ENCODE data around the gene C4orf50. TPM values are rescaled to one million over a fixed set of nuclear protein-coding genes. Genes with fewer than 3 reads are reported as not detected.

The C4orf50 gene
- total RNA-seq, 1 donor from 2014 or later: 0.12 TPM

DNA sequence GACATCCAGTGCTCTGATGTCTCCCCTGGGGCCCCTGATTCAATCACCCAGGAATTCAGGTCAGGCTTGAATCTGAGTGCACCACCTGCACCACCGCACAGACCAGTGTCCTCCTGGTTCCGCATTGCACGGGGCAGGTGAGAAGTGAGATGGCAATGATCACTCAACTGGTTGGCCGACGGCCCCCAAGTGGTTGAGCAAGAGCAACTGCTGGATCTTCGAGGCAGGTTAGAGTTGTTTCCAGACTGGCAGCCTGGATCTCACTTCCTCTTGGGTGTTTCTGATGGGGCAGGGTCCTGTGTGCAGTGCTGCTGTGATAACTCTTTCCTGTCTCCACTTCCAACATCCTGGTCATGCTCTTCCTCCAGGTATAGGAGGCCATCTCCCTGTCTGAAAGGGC, 50.4 kb downstream of the C4orf50 start:
- intact Hi-C loops (cut with DNase I): no loop called here
- no peaks in the 10 kb centered on the region for H3K4me1 ChIP-seq
- DNase-seq: peak; percentile 40
- no peak overlapping the region for H3K27ac ChIP-seq
- TF ChIP-seq, protein P1, sequence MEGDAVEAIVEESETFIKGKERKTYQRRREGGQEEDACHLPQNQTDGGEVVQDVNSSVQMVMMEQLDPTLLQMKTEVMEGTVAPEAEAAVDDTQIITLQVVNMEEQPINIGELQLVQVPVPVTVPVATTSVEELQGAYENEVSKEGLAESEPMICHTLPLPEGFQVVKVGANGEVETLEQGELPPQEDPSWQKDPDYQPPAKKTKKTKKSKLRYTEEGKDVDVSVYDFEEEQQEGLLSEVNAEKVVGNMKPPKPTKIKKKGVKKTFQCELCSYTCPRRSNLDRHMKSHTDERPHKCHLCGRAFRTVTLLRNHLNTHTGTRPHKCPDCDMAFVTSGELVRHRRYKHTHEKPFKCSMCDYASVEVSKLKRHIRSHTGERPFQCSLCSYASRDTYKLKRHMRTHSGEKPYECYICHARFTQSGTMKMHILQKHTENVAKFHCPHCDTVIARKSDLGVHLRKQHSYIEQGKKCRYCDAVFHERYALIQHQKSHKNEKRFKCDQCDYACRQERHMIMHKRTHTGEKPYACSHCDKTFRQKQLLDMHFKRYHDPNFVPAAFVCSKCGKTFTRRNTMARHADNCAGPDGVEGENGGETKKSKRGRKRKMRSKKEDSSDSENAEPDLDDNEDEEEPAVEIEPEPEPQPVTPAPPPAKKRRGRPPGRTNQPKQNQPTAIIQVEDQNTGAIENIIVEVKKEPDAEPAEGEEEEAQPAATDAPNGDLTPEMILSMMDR (IDR thresholded peaks at IDR 0.05): no peak
- H3K4me3 ChIP-seq: no peak overlapping the region
- peaks cover 4% of the 10 kb centered on the region for H3K27me3 ChIP-seq
- H3K36me3 ChIP-seq: no peaks in the 10 kb centered on the region
- H3K9me3 ChIP-seq: no peaks in the 10 kb centered on the region
- ATAC-seq: no peak

DNA sequence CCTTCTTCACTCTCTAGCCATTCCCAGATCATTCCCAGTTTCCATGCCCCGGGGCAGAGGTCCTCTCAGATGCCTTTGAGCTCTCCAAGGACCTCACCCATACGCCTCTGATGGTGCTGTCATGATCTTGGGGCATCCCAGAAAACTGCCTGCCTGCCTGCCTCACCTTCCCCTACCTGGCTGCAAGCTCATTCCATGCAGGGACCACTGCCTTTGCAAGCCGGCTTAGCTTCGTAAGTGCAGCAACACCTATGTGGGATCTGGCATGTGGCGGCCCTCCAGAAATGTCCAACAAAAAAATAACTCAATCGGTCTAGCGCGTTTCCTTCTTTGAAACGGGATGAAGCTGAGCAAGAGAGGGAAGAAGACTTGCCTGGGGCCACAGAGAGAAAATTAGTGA, 53.0 kb downstream of the C4orf50 start:
- H3K4me3 ChIP-seq: no peak overlapping the region

DNA sequence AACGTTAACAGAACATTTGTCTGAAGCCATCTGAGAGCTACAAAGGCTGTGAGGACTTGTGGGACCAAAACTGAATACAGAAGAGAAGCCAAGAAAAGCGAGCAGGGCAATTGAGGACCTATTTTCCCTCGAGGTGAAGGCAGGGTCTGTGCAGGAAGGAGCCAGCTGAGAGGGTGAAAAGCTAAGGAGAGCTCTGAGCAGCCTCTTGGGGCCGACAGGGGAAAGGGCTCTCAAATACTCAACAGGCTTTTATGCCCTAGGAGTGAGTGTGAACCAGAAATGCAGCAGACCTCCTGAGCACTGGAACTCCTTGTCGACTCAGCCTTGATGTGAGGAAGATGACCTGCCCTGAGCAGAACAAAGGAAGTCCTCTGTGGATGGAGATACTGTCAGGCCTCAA, 54.2 kb downstream of the C4orf50 start:
- intact Hi-C loops (cut with DNase I): no loop called here
- TF ChIP-seq, protein P1 (IDR thresholded peaks at IDR 0.05): no peak
- H3K4me3 ChIP-seq: no peak overlapping the region
- no peak overlapping the region for H3K27ac ChIP-seq
- no peaks in the 10 kb centered on the region for H3K9me3 ChIP-seq
- peaks cover 4% of the 10 kb centered on the region for H3K27me3 ChIP-seq
- no peaks in the 10 kb centered on the region for H3K4me1 ChIP-seq
- DNase-seq (no peak), ATAC-seq (no peak)
- H3K36me3 ChIP-seq: no peaks in the 10 kb centered on the region

More for the DNA sequence above, 53.0 kb downstream of the C4orf50 start:
- Histone ChIP-seq H3K27ac (no peak overlapping the region), H3K27me3 (peaks cover 4% of the 10 kb centered on the region), H3K4me1 (no peaks in the 10 kb centered on the region), H3K9me3 (no peaks in the 10 kb centered on the region), H3K36me3 (no peaks in the 10 kb centered on the region)
- intact Hi-C loops (cut with DNase I): no loop called here
- no peak for ATAC-seq
- TF ChIP-seq, protein P1 (IDR thresholded peaks at IDR 0.05): no peak
- DNase-seq: peak; percentile 39

DNA sequence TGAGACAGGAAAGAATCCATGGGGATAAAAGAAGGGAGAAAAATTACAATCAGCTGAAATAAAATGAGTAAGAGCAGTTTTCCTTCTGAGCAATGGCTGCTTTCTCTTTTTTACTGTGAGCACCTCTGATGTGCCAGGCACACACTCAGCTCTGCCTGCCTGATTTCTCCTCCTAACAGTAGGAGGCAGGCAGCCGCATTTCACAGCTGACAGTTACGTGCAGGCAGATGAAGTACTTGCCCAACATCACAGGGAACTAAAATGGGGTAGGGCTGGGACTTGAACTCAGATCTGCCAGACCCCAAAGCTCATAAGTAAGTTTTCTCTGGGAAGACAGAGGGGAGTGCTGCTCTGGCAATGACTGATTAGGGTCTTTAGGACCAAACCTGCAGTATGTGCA, 54.6 kb downstream of the C4orf50 start:
- Histone ChIP-seq H3K4me3 (no peak overlapping the region), H3K27me3 (peaks cover 4% of the 10 kb centered on the region), H3K36me3 (no peaks in the 10 kb centered on the region), H3K9me3 (no peaks in the 10 kb centered on the region), H3K27ac (no peak overlapping the region), H3K4me1 (no peaks in the 10 kb centered on the region)
- ATAC-seq (no peak), DNase-seq (peak; percentile 15)
- intact Hi-C loops (cut with DNase I): no loop called here
- TF ChIP-seq, protein P1 (IDR thresholded peaks at IDR 0.05): no peak

DNA sequence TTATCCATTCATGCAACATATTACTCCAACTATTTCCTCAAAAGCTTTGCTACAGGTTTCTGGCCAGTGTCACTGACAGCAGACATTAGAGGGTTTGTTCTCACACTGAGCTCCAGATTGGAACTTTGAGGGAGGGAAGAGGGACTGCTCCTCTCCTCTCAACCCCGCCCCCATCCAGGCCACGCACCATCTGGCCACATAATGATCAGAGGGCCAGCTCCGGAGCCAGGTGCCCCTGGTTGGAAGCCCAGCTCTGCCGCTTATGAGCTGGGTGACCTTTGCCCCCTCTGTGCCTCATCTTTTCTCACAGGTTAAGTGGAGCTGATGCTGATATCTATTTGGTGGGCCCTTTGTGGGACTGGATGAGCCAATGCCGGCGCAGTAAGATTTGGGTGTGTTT, 55.8 kb downstream of the C4orf50 start:
- Histone ChIP-seq H3K27ac (no peak overlapping the region), H3K4me3 (no peak overlapping the region), H3K36me3 (no peaks in the 10 kb centered on the region), H3K4me1 (no peaks in the 10 kb centered on the region), H3K9me3 (no peaks in the 10 kb centered on the region), H3K27me3 (peaks cover 4% of the 10 kb centered on the region)
- TF ChIP-seq, protein P1 (IDR thresholded peaks at IDR 0.05): no peak
- intact Hi-C loops (cut with DNase I): no loop called here
- ATAC-seq (no peak), DNase-seq (peak; percentile 27)

DNA sequence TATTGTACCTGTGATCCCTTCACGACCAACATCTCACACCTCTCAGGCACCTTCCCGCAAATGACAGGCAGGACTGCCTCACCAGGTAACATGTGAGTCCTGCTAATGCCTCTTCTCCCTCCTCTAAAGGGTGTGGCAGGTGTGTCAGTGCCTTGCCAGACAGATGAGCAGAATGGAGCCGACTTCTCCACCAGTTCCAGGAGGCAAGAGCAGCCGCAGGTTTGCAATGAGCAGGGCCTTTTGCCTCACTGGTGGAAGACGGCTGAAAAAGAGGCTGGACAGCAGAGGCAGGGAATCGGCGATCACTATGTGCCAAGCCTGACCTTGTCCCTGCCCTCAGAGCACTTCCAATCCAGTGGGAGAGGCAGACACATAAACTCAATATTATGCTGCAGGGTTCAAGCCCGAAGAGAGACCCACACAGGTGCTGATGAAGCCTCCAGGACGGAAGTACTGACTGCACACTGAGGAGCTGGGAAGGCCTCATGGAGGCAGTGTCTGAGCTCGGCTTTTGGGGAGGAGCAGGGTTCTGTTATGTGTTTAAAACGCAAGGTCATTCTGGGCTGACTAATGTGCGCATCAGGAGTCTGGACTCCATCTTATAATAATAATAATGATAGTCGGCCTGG, 57.9 kb downstream of the C4orf50 start:
- Histone ChIP-seq H3K27ac (no peak overlapping the region), H3K4me1 (peaks cover 8% of the 10 kb centered on the region), H3K9me3 (no peaks in the 10 kb centered on the region), H3K36me3 (no peaks in the 10 kb centered on the region), H3K27me3 (peaks cover 4% of the 10 kb centered on the region), H3K4me3 (no peak overlapping the region)
- DNase-seq (peak; percentile 53), ATAC-seq (no peak)
- intact Hi-C loops (cut with DNase I): no loop called here
- TF ChIP-seq, protein P1 (IDR thresholded peaks at IDR 0.05): no peak

All from upper lobe of right lung (tissue), 1 donor.